ENCODE results near the gene GRM7. TPM values are rescaled to one million over a fixed set of nuclear protein-coding genes. Genes with fewer than 3 reads are reported as not detected.

The GRM7 gene
- total and polyA plus RNA-seq, 8 donors, result 0.05 to 2.2 TPM; not detected in 6

DNA sequence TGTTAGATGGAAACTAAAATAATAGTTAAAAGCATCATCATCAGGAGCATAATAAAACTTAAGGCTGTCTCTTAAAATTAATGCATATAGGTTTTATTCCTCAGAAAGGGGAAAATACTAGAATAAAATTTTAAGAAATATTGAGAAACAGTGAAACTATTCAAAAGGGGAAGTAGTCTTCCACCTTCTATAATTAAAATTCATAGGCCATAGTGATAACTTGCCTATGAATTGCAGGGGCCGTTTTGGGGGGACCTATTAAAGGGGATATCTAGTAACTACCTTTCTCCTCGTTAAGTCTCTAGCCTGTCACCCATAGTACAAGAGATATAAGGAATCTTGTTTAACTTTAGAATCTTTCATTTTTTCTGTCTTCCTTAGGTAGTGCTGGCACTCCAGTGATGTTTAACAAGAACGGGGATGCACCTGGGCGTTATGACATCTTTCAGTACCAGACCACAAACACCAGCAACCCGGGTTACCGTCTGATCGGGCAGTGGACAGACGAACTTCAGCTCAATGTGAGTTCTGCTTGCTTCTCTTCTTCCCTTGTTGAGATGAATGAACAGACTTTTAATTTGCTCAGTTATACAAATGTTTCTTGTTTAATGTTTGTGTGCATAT, 600.4 kb downstream of the GRM7 start:
- intact Hi-C loops (cut with DNase I; ENCODE audit: low total_unique reads), result no loop called here
- DNase-seq, result no peak

GRCh38 chr3:7469866-7470265, 609.0 kb downstream of the GRM7 start:
- intact Hi-C loops (cut with DNase I; ENCODE audit: low total_unique reads), result no loop called here
- no peak overlapping the region for H3K27ac ChIP-seq
- H3K36me3 ChIP-seq, result no peaks in the 10 kb centered on the region
- no peaks in the 10 kb centered on the region for H3K27me3 ChIP-seq
- no peaks in the 10 kb centered on the region for H3K4me1 ChIP-seq
- TF ChIP-seq CTCF (IDR thresholded peaks at IDR 0.05) (no peak), POLR2A (IDR thresholded peaks at IDR 0.05) (no peak), EP300 (IDR thresholded peaks at IDR 0.05) (no peak), POLR2AphosphoS5 (IDR thresholded peaks at IDR 0.05) (no peak)
- WGBS, 5 donors, result 90 to 95% (median 92%) methylated on average over 2 of the region's 2 CpGs
- H3K9me3 ChIP-seq, result no peaks in the 10 kb centered on the region
- DNase-seq, result no peak
- H3K4me3 ChIP-seq, result no peak overlapping the region

More for the DNA sequence above, 600.4 kb downstream of the GRM7 start:
- no peaks in the 10 kb centered on the region for H3K36me3 ChIP-seq
- H3K27me3 ChIP-seq, result no peaks in the 10 kb centered on the region
- no peak overlapping the region for H3K4me3 ChIP-seq
- 66 to 85% (median 80%) methylated on average over 8 of the region's 8 CpGs for WGBS, 5 donors
- no peak overlapping the region for H3K27ac ChIP-seq
- TF ChIP-seq CTCF (IDR thresholded peaks at IDR 0.05) (no peak), POLR2AphosphoS5 (IDR thresholded peaks at IDR 0.05) (no peak), EP300 (IDR thresholded peaks at IDR 0.05) (no peak), POLR2A (IDR thresholded peaks at IDR 0.05) (no peak)
- H3K4me1 ChIP-seq, result no peaks in the 10 kb centered on the region
- H3K9me3 ChIP-seq, result no peaks in the 10 kb centered on the region

- Histone ChIP-seq H3K27ac (no peak overlapping the region), H3K9me3 (no peaks in the 10 kb centered on the region), H3K36me3 (no peaks in the 10 kb centered on the region), H3K27me3 (no peaks in the 10 kb centered on the region), H3K4me1 (no peaks in the 10 kb centered on the region), H3K4me3 (no peak overlapping the region)
- intact Hi-C loops (cut with DNase I; ENCODE audit: low total_unique reads), result no loop called here
- DNase-seq, result no peak
- TF ChIP-seq POLR2AphosphoS5 (IDR thresholded peaks at IDR 0.05) (no peak), POLR2A (IDR thresholded peaks at IDR 0.05) (no peak)
- 67 to 97% (median 79%) methylated on average over 1 of the region's 1 CpG for WGBS, 5 donors
Observed at GRCh38 chr3:7484636-7485035, 623.7 kb downstream of the GRM7 start.

- DNase-seq, result no peak
- Histone ChIP-seq H3K4me3 (no peak overlapping the region), H3K27ac (no peak overlapping the region), H3K27me3 (no peaks in the 10 kb centered on the region), H3K4me1 (no peaks in the 10 kb centered on the region), H3K9me3 (no peaks in the 10 kb centered on the region), H3K36me3 (no peaks in the 10 kb centered on the region)
- no peak for TF ChIP-seq POLR2AphosphoS5 (IDR thresholded peaks at IDR 0.05)
- intact Hi-C loops (cut with DNase I; ENCODE audit: low total_unique reads), result no loop called here
- 0 to 43% (median 0%) methylated on average over 1 of the region's 1 CpG for WGBS, 5 donors
Observed at GRCh38 chr3:7487763-7488162, 626.8 kb downstream of the GRM7 start.

GRCh38 chr3:7489417-7489816, 628.5 kb downstream of the GRM7 start:
- no peaks in the 10 kb centered on the region for H3K27me3 ChIP-seq
- H3K27ac ChIP-seq, result no peak overlapping the region
- H3K4me1 ChIP-seq, result no peaks in the 10 kb centered on the region
- H3K36me3 ChIP-seq, result no peaks in the 10 kb centered on the region
- 61 to 91% (median 70%) methylated on average over 2 of the region's 2 CpGs for whole genome bisulfite sequencing, 5 donors
- peaks cover 0 to 5% (median 0%) of the 10 kb centered on the region in 4 donors for H3K9me3 ChIP-seq
- no peak overlapping the region for H3K4me3 ChIP-seq
- no peak for TF ChIP-seq CTCF (IDR thresholded peaks at IDR 0.05)
- no peak for TF ChIP-seq POLR2A (IDR thresholded peaks at IDR 0.05)
- TF ChIP-seq EP300 (IDR thresholded peaks at IDR 0.05), result no peak
- TF ChIP-seq POLR2AphosphoS5 (IDR thresholded peaks at IDR 0.05), result no peak
- DNase-seq, result no peak
- intact Hi-C loops (cut with DNase I; ENCODE audit: low total_unique reads), result no loop called here
